Bone marrow (tissue), 2 donors: Measurements from ENCODE around the gene CYTL1.
"Not testable (repeated sequence)": the region's sequence is repeated elsewhere in the genome, so short reads cannot be mapped to it uniquely, and the experiment has no call there.

Experiments
- DNase-seq, 2 donors: peaks; one replicate each; lab custom pipeline; 2025; lab: John Stamatoyannopoulos, UW

The CYTL1 gene, protein sequence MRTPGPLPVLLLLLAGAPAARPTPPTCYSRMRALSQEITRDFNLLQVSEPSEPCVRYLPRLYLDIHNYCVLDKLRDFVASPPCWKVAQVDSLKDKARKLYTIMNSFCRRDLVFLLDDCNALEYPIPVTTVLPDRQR

DNA sequence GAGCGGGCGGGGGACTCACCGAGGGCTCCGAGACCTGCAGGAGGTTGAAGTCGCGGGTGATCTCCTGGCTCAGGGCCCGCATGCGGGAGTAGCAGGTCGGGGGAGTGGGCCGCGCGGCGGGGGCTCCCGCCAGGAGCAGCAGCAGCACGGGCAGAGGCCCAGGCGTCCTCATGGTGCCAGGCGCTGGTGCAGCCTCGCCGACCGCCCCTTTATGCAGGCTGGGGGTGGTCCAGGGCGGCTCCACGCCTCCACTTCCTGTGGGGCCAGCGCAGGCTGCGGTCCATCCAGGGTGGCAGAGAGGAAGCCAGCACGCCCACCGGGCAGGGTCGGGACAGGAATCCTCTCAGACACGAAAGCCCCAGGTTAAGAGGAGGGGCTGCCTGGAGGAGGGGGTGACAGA, at the start of gene CYTL1:
CYTL1 (minus strand) TSS at position 185 of the 400 bp plus-strand sequence; CDS start at position 172, 13 bp downstream.
- no peak for DNase-seq

DNA sequence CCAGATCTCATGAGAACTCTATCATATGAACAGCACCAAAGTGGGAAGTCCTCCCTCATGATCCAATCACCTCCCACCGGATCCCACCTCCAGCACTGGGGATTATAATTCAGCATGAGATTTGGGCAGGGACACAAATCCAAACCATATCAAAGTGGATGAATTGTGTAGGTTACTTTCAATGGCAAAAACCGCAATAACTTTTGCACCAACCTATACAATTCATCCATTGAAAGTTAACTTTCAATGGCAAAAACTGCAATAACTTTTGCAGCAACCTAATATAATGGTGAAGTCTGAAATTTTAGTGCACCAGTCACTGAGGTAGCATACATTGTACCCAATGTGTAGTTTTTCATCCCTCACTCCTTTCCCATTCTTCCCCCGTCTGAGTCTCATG, 48.6 kb upstream of the CYTL1 start:
- DNase-seq, result no peak

DNA sequence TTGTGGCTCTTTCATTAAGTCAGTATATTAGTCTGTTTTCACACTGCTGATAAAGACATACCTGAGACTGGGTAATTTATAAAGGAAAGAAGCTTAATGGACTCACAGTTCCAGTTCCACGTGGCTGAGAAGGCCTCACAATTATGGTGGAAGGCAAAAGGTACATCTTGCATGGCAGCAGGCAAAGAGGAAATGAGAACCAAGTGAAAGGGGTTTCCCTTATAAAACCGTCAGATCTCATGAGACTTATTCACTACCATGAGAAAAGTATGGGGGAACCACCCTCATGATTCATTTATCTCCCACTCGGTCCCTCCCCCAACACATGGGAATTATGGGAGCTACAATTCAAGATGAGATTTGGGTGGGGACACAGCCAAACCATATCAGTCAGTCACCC, 47.7 kb upstream of the CYTL1 start:
- not testable (repeated sequence) for DNase-seq

DNA sequence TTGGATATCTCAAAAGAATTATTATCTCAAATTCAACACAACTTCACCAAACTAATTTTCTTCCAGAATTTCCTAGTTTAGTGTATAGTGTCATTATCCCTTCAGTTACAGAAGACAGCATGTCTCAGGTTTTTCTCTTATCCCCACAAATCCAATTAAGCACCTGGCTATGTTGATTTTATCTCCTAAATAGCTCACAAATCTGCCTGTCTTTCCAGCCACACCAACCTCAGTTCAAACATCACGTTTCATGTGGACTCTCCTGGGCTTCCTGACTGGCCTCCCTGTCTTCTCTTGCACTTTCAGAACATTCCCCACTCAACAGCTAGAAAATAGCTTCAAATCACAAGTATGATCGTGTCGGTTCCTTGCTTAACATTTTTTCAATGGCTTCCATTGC, 46.8 kb upstream of the CYTL1 start:
- DNase-seq, result no peak

DNA sequence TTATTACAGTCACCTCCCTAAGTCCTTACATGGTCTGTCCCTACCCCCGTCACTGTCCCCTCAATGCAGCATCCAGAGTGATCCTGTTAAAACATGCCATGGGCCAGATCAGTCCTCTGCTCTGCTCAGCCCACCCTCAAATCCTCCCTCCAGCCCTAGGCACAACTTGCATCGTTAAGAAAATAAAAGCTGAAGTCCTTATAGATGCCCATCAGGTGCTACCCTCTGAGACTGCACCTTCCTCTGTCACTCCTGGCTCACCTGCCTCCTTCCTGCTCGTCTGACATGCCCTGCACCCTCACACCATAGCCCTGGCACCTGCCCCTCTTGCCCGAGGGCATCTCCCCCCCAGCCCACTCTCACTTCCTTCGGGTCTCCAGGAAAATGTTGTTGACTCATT, 36.2 kb upstream of the CYTL1 start:
- DNase-seq, result no peak

DNA sequence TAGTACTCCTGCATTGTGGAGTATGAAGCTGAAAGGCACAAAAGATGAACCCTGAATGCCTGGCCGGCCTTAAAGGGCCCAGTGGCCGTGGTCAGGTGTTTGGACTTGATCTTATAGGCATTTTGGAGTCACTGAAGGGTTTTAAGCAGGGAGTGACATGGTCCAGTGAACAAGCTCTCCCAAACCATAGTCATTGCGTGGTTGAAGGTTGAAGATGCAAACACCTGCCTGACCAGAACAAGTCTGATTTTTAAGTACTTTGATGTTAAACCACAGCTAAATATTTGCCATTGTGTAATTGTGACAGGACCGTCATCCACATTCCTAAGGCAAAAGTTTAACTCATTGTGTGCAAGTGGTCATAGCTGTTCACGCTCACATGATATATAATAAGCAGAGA, 35.3 kb upstream of the CYTL1 start:
- DNase-seq, result no peak

DNA sequence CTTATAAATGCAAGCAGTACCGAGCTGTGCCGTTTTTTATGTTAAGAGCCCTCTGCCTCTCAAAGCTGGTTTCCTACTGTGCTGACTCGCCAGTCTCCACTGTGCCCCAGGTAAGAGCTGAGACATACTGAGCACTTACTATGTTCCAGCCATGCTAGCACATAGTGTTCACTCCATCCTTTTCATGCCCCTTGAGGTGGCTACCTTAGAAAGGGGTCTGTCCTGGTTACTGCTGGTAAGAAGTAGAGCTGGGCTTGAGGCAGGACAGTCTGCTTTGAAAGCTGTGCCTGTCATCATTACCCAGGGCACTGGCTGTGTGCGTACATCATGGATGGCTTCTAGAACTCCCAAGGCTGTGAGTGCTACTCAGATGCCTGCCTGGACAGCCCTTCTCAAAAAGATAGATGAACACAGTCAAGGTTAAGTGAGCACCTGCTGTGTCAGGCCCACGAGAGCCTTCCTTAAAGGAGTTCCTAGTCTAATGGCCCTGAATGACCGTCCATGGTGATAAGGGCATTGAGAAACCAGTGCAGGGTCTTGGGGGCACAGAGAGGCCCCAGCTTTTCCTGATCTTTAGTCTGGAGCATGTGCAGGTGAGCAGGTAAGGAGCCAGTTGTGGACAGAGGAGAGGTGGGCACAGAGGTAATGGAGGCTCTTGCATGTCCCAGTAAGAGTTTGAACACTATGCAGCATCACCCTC, 33.6 kb upstream of the CYTL1 start:
- no peak for DNase-seq

DNA sequence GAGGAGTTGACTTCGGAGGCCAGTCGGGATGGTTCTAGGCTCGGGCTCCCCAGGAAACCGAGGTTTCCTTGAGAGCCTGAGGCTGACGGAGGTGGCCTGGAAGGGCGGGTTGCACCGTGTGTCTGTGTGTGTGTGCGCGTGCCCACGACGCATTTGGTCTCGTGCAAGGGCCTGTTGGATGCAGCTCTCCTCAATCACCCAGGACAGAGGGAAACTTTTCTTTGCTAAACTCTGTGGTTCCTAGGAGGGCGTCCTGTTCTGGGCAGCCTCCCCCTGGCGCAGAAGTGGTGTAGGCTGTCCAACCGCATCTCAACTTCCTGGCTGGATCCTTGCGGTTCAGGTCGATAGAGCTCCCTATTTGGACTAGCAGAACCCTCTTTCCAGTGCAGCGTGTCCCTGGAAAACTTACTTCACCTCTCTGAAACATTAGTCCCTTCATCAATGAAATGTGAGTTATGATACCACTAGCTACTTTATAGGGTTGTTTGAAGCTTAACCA, 33.0 kb upstream of the CYTL1 start:
- DNase-seq, result no peak

DNA sequence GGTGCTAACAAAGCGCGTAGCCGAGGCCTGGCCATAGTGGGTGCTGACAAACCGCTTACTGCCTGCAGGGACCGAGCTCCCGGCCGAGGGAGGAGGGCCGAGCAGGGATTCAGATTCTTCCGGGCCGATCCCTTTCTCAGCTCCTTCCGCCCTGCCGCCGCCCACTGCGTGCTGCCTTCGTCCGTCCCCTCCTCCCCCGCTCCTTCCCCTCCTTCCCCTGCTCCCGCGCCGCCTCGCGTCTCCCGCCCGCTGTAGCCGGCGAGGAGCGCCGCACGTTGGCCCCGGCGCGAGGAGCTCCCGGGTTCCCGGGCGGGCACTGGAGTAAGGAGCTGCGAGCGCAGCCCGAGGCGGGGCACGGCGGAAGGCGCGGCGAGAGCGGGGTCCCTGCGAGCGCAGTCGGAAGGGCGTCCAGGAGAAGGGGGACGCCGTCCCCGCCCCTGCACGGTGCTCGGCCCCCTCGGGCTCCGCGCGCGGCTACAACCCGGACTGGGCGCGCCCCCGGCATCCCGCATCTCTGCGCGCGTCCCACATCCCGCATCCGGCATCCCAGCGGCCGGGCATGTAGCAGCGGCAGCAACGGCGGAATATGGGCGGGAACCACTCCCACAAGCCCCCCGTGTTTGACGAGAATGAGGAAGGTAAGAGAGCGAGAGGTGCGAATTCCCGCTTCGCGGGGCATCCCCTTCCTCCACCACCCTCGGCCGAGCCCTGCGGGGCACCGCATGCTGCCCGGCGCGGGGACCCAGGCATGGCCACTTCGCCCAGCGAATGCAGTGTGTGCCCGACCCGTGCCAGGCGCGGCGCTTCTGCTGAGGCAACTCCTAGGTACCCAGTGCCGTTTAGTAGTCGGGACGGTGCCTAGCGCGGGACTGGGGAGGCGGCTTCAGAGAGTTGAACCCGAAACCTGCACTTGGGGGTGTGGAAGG, 32.3 kb upstream of the CYTL1 start, which contains the start of gene STK32B:
STK32B (plus strand) TSS at position 203 of the 926 bp plus-strand sequence.
- peak in 1 of 2 donors; percentile 34 for DNase-seq

DNA sequence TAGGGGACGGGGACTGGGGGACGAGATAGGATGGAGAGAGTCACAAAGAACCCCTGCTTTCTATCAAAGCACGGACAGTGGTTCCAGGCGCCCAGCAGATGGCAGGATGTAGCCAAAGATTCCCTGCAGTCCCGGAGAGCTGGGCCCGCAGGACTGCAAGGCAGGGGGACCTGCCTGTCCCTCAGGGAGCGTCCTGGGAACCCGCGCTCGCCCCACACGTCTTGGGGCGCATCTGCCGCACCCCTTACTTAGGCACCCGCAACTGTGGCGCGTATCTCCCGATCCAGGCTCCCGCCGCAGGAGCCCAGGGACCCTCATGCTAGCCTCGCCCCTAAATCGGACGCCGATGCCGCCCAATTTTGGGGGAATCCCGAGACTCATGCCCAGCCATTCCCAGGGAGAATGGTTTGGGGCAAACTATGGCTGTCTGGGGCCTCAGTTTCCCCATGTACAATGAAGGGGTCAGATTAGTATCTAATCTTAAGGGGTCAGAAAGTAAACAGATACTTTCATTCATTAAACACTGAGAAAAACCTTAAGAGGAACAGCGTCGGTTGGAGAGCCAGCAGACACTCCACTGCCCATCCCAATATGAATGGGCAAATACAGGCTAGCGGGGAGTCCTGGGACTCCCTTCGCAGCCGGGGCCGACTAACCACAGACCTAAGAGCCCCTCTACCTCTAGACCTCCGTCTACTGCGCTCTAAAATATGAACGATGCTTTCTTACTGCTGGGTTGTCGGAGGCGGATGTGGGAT, 31.4 kb upstream of the CYTL1 start:
- peak in 1 of 2 donors; percentile 29 for DNase-seq

DNA sequence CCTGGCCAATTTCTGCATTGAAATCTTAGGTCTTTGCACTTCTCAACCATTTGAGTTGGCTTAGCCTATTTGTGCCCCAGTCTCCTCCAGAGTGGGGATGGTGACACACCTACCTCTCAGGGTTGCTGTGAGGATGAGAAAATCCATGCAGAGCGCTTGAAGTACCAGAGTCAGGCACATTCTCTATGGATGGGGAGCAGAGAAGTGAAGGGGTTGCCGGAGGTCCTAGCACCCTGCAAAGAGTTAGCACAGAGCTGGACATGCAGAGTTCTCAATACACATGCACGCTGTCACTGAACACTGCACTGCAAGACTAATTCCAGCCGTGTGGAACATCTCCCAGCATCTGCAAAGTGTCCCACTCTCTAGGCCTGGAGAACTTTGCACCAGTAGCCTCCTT, 29.5 kb upstream of the CYTL1 start:
- no peak for DNase-seq

DNA sequence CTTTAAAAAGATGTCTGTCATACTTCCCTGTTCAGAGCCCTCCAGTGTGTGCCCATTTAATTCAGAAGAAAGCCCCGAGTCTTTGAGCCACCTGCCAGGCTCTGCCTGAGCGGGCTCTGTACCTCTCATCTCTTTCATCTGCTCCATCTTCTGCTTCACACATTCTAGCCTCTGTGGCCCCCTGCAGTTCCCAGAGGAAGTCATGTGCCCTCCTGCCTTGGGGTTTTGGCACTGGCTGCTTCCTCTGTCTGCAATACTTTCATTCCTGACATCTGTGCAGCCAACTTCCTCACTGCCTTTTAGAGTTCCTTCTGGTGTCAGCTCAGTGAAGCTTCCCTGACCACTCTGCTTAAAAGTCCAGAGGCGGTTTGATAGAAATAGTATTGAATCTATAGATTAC, 25.8 kb upstream of the CYTL1 start:
- DNase-seq, result peak in 1 of 2 donors; percentile 82

DNA sequence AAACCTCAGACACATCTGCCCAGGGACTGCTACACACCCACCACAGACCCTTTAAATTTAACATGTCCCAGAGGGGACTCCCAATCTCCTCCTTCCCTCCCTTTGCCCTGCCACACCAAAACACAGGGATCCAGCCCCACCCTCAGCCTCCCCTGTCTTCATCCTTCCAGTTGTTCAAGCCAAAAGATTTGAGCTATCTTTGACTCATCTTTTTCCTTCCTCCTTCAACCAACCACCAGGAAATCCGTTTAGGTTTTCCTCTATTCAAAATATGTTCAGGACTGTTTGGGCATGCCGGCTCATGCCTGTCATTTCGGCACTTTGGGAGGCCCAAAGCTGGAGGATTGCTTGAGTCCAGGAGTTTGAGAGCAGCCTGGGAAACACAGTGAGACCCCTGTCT, 25.1 kb upstream of the CYTL1 start:
- DNase-seq, result no peak

DNA sequence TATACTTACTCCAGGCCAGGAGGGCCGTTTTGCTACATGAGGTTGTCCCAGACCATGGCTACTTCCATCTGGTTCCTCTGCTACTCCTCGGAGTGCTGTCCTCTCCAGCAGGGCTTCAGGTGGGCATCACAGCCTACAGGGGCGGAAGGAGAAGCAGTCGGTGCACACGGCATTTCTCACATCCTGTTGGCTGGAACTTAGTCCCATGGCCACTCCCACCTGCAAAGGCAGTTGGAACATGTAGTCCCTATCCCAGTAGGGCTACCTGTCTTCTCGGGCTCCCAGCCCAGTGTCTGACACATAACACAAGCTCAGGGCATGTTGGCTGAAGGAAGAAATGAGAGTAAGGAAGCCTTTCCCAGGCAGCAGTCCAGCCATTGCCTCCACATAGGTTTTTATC, 24.3 kb upstream of the CYTL1 start:
- DNase-seq, result no peak

DNA sequence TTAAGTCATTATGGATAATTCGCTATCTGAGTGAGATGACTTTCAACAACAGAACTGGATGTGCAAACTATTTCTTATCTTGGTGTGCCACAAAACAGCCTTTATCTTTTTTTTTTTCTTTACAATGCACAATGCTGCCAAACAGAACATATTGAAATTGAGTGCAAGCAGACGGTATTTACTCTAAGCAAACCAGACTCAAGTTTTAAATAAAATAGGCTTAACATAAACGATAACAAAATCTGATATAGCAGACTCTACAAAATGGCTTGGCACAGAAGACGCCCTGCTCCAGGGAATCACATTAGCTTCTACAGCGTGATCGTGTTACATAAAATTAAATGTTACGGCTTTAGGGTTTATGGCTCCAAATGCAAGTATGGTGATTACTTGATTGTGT, 22.4 kb upstream of the CYTL1 start:
- no peak for DNase-seq

DNA sequence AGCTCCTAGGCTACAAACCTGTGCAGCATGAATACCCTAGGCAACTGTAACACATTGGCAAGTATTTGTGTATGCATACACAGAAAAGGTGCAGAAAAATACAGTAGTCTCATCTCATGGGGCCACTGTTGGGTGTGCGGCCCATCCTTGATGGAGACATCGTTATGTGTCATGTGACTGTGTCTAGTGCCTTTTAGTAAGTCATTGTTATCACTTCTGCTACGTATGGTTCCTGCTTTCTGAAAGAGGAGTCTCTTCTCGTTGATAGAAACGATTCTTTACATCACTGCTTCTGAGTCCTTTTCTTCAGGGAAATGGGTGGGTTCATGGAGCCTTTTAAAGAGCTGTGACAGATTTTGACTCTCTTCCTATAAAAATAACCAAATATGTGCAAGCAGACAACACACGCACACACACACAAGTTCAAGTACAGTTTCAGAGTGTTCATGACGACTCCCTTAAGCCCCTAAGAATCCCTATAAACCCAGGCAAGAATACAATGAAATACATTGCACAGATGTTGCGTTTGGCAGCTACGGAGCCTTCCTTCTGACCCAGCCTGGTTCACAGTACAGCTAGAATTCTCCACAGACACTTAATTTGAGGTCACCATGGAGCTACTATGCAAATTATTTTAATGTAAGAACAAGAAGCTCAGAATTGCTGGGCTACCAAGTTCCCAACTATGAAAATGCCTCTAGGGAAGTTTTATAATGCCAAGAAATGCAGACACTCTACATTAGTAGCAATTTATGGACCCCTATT, 21.8 kb upstream of the CYTL1 start:
- no peak for DNase-seq

DNA sequence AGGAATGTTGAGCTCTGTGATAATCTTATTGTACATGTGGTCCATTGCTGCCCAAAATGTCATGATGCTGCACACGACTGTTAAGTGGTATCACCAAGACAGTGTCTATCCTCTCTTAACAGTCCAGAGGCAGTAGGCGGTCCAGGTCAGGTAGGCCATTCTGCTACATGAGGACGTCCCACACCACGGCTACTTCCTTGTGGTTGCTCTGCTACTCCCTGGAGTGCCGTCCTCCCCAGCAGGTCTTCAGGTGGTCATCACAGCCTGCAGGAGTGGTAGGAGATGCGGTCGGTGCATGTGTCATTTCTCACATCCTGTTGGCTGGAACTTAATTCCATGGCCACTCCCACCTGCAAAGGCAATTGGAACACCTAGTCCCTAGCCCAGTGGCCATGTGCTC, 20.5 kb upstream of the CYTL1 start:
- no peak for DNase-seq

DNA sequence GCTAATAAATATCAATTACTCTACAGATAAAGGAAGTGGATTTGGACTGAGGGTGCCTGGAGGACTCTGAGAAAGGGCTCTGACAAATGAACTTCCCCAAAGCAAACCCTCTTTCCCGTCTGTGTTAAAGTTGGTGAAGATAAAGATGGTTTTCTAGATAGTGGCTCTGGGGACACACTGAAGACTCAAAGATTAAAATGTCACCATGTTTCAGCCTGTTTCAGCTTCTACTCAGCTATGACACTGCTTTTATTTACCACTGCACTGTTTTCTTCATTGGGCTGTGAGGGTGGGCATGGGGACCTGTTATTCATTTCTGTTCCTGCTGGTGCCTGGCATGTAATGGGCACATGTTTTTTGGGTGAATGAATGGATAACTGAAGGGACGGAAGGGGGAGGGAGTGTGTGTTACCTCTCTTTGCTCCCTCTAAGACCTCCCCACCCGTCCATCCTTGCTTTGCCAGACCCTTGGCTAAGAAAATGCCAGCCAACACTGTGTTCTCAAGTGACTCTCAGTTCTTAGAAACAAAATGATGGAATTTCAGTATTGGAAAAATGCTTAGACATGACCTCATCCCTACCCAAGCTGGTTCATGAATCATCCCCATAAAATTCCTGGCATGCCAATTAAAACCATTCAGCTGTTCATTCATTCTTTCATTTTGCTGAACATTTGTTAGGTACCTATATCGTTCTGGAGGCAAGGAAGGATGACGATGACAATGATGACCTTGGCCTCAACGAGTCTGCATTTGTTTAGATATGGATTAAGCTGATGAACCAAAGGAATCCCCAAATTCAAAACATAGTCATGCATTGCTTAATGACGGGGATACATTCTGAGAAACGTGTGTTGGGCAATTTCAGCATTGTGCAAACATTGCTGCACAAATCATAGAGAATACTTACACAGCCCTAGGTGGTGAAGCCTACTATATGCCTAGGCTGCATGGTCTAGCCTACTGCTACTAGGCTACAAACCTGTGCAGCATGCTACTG, 18.6 kb upstream of the CYTL1 start:
- DNase-seq, result peak in 1 of 2 donors; percentile 90

DNA sequence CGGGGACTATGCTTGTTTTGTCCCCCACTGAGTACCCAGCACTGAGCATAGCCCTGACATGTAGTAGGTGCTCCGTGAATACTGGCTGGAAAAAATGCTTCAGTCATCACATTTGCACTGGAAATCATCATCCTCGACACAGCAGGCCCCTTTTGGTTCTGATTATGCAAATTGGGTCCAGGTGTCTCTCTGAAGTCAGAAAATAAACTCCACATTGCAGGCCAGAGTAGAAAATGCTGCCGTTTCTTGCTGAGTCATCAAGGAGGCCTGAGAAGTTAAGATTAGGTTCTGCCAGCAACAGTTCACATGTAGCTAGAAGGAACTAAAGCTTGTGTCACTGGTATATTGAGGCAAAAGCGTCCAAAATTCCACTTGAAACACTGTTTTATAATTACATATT, 17.0 kb upstream of the CYTL1 start:
- peak in 1 of 2 donors; percentile 34 for DNase-seq

DNA sequence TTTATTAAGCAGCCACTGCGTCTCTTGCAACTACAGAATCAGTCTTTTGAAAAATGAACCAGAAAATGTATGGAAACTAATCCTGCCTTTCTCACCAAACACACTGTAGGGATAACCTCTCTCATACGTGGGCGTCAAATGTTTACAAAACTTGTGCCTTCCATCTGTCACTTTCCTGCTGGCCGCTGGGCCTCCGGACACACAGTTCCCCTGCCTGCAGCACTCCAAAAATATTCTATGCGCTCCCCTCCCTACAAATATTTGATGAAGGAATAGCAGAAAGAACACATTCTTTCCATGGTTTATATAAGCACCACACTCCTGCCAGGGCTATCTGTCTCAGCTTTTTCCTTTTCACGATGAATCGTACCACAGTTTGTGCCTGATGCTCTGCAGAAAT, 14.9 kb upstream of the CYTL1 start:
- no peak for DNase-seq
